HFF-Myc (cell line): ENCODE measurements around the gene CA10.
A peak's percentile ranks its signal among the peaks of the same experiment; 100 is the strongest.

Experiments
- DNase-seq: peaks from one replicate; pipeline ENCODE4 v3.0.0-alpha.2; 2011; ENCODE audit warnings: low read depth; ENCODE audit errors: extremely low read depth
- H3K4me3 ChIP-seq: replicated peaks from 2 replicates; pipeline ENCODE4 v1.5.1; 2011; ENCODE audit warnings: low read depth, mild to moderate bottlenecking, control low read depth, low read length
- CTCF ChIP-seq: IDR thresholded peaks from 2 replicates; pipeline ENCODE4 v1.5.1; 2012; ENCODE audit warnings: mild to moderate bottlenecking, low read depth, low read length, control low read depth; ENCODE audit errors: missing control alignments

The CA10 gene

GRCh38 chr17:52178012-52178411 lies 19.5 kb upstream of the CA10 start:
- TF ChIP-seq CTCF: no peak
- no peak overlapping the region for H3K4me3 ChIP-seq
- DNase-seq: no peak

- peak; percentile 33 for TF ChIP-seq CTCF
- H3K4me3 ChIP-seq: no peak overlapping the region
- DNase-seq: no peak
Observed at GRCh38 chr17:52170963-52171572, 12.6 kb upstream of the CA10 start.

- DNase-seq: no peak
- H3K4me3 ChIP-seq: no peak overlapping the region
- TF ChIP-seq CTCF: no peak
Observed at GRCh38 chr17:52160136-52160567, 1.6 kb upstream of the CA10 start.

- no peak for DNase-seq
- TF ChIP-seq CTCF: no peak
- H3K4me3 ChIP-seq: no peak overlapping the region
Observed at GRCh38 chr17:52159246-52160135, 977 bp upstream of the CA10 start.

GRCh38 chr17:52157603-52158449 lies 688 bp downstream of the CA10 start:
- no peak overlapping the region for H3K4me3 ChIP-seq
- no peak for DNase-seq
- no peak for TF ChIP-seq CTCF
